ENCODE measurements around the gene TMEM170A.

Gene TMEM170A

DNA sequence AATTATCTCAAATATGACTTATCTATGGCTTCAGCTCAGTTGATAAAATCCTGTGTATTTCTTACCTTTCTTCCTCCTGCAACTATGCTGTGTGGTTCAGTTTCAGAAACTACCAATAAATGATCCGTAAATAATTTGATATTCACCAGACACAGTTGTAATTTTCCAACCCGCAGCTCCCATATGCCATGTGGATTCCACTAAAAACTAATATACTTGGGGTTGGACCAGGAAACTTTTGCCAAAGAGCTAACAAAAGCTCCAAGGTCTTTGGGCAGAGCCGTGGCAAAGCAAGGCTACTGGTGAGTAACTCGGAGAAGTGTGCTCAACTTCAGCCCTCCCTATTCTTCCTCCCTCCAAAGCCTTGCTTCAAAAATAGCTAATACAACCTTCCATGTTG, 33.1 kb upstream of the TMEM170A start:
- DNase-seq (ENCODE audit: extremely low read depth, low read depth) = no peak
- H3K4me3 ChIP-seq (replicated peaks; ENCODE audit: low read depth, low read length) = no peak overlapping the region
- TF ChIP-seq, protein P1, sequence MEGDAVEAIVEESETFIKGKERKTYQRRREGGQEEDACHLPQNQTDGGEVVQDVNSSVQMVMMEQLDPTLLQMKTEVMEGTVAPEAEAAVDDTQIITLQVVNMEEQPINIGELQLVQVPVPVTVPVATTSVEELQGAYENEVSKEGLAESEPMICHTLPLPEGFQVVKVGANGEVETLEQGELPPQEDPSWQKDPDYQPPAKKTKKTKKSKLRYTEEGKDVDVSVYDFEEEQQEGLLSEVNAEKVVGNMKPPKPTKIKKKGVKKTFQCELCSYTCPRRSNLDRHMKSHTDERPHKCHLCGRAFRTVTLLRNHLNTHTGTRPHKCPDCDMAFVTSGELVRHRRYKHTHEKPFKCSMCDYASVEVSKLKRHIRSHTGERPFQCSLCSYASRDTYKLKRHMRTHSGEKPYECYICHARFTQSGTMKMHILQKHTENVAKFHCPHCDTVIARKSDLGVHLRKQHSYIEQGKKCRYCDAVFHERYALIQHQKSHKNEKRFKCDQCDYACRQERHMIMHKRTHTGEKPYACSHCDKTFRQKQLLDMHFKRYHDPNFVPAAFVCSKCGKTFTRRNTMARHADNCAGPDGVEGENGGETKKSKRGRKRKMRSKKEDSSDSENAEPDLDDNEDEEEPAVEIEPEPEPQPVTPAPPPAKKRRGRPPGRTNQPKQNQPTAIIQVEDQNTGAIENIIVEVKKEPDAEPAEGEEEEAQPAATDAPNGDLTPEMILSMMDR (IDR thresholded peaks at IDR 0.05; ENCODE audit: low read depth, low read length, missing control alignments) = no peak

DNA sequence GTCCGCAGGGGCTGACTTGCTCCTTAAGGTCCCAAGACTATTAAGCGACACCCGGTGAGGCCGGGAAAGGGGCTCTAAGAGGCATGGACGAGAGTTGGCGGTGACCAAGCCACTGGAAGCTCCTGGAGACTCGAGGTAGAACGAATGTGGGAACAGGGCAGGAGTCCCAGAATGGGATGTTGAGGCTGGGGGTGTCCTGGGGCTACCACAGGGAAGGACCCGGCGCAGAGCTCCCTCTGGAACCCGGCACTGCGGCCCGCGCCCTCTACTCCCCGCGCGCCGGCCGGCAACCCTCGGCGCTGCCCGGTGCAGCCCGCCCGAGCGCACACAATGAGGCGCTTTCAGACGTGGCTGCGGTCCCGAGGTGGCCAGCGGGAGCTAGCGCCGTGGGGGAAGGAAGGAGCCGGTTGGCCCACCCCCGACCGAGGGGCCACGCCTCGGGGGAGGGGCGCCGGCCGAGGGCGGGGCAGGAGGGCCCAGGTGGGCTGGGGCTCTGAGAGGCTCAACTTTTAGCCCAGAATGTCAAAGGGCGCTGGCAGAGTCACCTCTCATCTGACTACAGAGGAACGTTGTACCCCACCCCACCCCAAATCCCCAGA, 30.7 kb upstream of the TMEM170A start, which contains the start of gene CHST6:
TSS of gene CHST6 (minus strand) at position 366 of the 599 bp plus-strand sequence. CDS start 15,613 bp downstream, outside the sequence.
- TF ChIP-seq, protein P1 (IDR thresholded peaks at IDR 0.05; ENCODE audit: low read depth, low read length, missing control alignments) = no peak
- H3K4me3 ChIP-seq (replicated peaks; ENCODE audit: low read depth, low read length) = peak within 1 kb of the TSS; percentile 46
- DNase-seq (ENCODE audit: extremely low read depth, low read depth) = no peak

GRCh38 chr16:75494661-75495075, 30.2 kb upstream of the TMEM170A start:
- H3K4me3 ChIP-seq (replicated peaks; ENCODE audit: low read depth, low read length) = peak overlapping the region; percentile 46
- TF ChIP-seq, protein P1 (IDR thresholded peaks at IDR 0.05; ENCODE audit: low read depth, low read length, missing control alignments) = no peak
- no peak for DNase-seq (ENCODE audit: extremely low read depth, low read depth)

- DNase-seq (ENCODE audit: extremely low read depth, low read depth) = no peak
- TF ChIP-seq, protein P1 (IDR thresholded peaks at IDR 0.05; ENCODE audit: low read depth, low read length, missing control alignments) = no peak
- peak overlapping the region; percentile 46 for H3K4me3 ChIP-seq (replicated peaks; ENCODE audit: low read depth, low read length)
These were observed 29.7 kb upstream of the TMEM170A start for GRCh38 chr16:75494184-75494583.

DNA sequence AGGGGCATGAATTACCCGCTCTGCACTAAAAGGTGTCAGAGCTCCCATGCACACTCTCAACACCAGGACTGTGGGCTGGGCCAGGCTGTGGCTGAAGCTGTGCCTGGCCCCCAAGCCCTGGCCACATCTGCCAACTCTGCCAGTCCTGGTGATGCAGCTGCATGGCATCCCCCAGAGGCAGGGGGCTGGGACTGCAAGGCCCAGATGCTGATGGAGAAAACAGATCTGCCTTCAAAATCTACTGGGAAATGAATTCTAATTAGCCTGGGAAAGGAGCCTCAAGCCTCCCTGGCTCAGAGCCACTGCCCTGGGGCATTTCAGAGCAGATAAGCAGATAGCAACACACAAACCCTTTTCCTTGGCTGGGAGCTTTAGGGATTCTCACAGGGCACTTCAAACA, 27.4 kb upstream of the TMEM170A start:
- DNase-seq (ENCODE audit: extremely low read depth, low read depth) = no peak

GRCh38 chr16:75488322-75488721, 23.8 kb upstream of the TMEM170A start:
- no peak overlapping the region for H3K4me3 ChIP-seq (replicated peaks; ENCODE audit: low read depth, low read length)
- TF ChIP-seq, protein P1 (IDR thresholded peaks at IDR 0.05; ENCODE audit: low read depth, low read length, missing control alignments) = no peak
- no peak for DNase-seq (ENCODE audit: extremely low read depth, low read depth)

More for the DNA sequence above, 27.4 kb upstream of the TMEM170A start:
- TF ChIP-seq, protein P1 (IDR thresholded peaks at IDR 0.05; ENCODE audit: low read depth, low read length, missing control alignments) = peak; percentile 17
- H3K4me3 ChIP-seq (replicated peaks; ENCODE audit: low read depth, low read length) = no peak overlapping the region
